Gastrocnemius medialis (tissue), 4 donors: ENCODE results near the gene GLCCI1. TPM values are rescaled to one million over a fixed set of nuclear protein-coding genes. Genes with fewer than 3 reads are reported as not detected.

Source experiments
- ATAC-seq, 2 donors: fragments of 150-250 bp; one replicate each; pipeline ENCODE4 v1.9.1; 2016
- DNase-seq, 2 donors: peaks; one replicate each; pipeline ENCODE4 v3.0.0-alpha.2; 2019
- H3K27ac ChIP-seq, 4 donors: fragments of 200-600 bp; sonication (generic); 1 replicate in 1 of 4; 2 replicates in 3 of 4; pipeline ENCODE4 v1.5.1; 2016 to 2018; ENCODE audit warnings: mild to moderate bottlenecking in 2 of 4, moderate library complexity in 1 of 4
- H3K27me3 ChIP-seq, 3 donors: fragments of 200-600 bp; sonication (generic) in 2 of 3; 1 replicate in 1 of 3; 2 replicates in 2 of 3; pipeline versions ENCODE4 v1.5.1 to v1.6.0; 2016 to 2019; ENCODE audit warnings: mild to moderate bottlenecking in 1 of 3, moderate library complexity in 1 of 3
- H3K36me3 ChIP-seq, 2 donors: fragments of 200-600 bp; sonication (generic) in 1 of 2; one replicate each; pipeline ENCODE4 v1.5.1; 2017 to 2018
- H3K4me1 ChIP-seq, 2 donors: fragments of 200-600 bp; sonication (generic) in 1 of 2; one replicate each; pipeline ENCODE4 v1.5.1; 2016 to 2017; ENCODE audit warnings: mild to moderate bottlenecking in 2 of 2
- H3K4me3 ChIP-seq, 4 donors: fragments of 200-600 bp; sonication (generic) in 3 of 4; 1 replicate in 1 of 4; 2 replicates in 3 of 4; pipeline ENCODE4 v1.5.1; 2016 to 2019; ENCODE audit warnings: mild to moderate bottlenecking in 2 of 4
- H3K9me3 ChIP-seq, 3 donors: fragments of 200-600 bp; sonication (generic) in 2 of 3; 1 replicate in 1 of 3; 2 replicates in 2 of 3; pipeline ENCODE4 v1.5.1; 2016 to 2019
- CTCF ChIP-seq, 5 experiments: fragments of 450-650 bp in 3 of 5; fragments of 200-600 bp in 2 of 5; sonication (generic) in 2 of 5; IDR thresholded peaks in 4 of 5; conservative IDR thresholded peaks in 1 of 5; 1 replicate in 4 of 5; 2 replicates in 1 of 5; pipeline ENCODE4 v1.5.1; 2016 to 2019; ENCODE audit warnings: antibody characterized with exemption in 5 of 5, mild to moderate bottlenecking in 3 of 5, moderate library complexity in 3 of 5
- POLR2A ChIP-seq, 2 donors: fragments of 450-650 bp; IDR thresholded peaks; one replicate each; pipeline ENCODE4 v1.6.1; 2017; ENCODE audit warnings: antibody characterized with exemption in 2 of 2, mild to moderate bottlenecking in 2 of 2, moderate library complexity in 2 of 2
- in situ Hi-C, 4 donors: fragments of 200-750 bp; cut with MboI; loops; one replicate each; pipeline versions ENCODE4 v1.15.0 to v1.8.0; 2017; ENCODE audit warnings: low sequenced_read_pairs in 4 of 4
- intact Hi-C: fragments of 100-400 bp; cut with DNase I; formaldehyde crosslinking; loops from one replicate; pipeline ENCODE4 v1.15.1; 2023; ENCODE audit warnings: low total_unique reads
- total RNA-seq, 4 donors: library from RNA; depleted of rRNA; stranded (reverse); fragments of >200 nt; gene quantifications; one replicate each; pipeline versions ENCODE4 v1.1.0 to v1.2.3, GENCODE V29; 2016

Gene GLCCI1
- total RNA-seq, 4 donors from 2014 or later, result 1.2 to 6.1 (median 2.6) TPM

GRCh38 chr7:8035647-8036518, 67.3 kb downstream of the GLCCI1 start:
- intact Hi-C loops (no loop called here), in situ Hi-C loops (no loop called here)
- Histone ChIP-seq H3K9me3 (no peaks in the 10 kb centered on the region), H3K4me1 (no peaks in the 10 kb centered on the region), H3K4me3 (no peak overlapping the region), H3K27me3 (no peaks in the 10 kb centered on the region), H3K27ac (no peak overlapping the region), H3K36me3 (no peaks in the 10 kb centered on the region)
- DNase-seq (no peak), ATAC-seq (peak in 1 of 2 donors; percentile 23)
- no peak for TF ChIP-seq CTCF (IDR thresholded peaks at IDR 0.05 in 4 of 5, conservative IDR thresholded peaks at IDR 0.05 in 1 of 5)
- TF ChIP-seq POLR2A (IDR thresholded peaks at IDR 0.05), result no peak

DNA sequence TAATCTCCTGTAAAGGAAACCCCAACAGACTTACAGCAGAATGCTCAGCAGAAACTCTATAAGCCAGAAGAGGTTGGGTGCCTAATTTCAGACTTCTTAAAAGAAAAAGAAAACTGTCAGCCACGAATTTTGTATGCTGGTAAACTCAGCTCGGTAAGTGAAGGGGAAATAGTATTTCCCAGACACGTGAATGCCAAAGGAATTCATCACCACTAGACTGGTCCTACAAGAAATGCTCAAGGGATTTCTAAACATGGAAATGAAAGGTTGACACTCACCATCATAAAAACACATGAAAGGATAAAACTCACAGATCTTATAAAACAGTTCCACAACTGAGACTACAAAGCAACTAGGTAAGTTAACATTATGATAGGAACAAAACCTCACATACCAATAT, 68.6 kb downstream of the GLCCI1 start:
- H3K36me3 ChIP-seq, result no peaks in the 10 kb centered on the region
- H3K27ac ChIP-seq, result no peak overlapping the region
- intact Hi-C loops (no loop called here), in situ Hi-C loops (no loop called here)
- no peaks in the 10 kb centered on the region for H3K27me3 ChIP-seq
- no peak for ATAC-seq
- H3K9me3 ChIP-seq, result no peaks in the 10 kb centered on the region
- no peak for DNase-seq
- H3K4me1 ChIP-seq, result no peaks in the 10 kb centered on the region
- H3K4me3 ChIP-seq, result no peak overlapping the region
- TF ChIP-seq CTCF (IDR thresholded peaks at IDR 0.05 in 4 of 5, conservative IDR thresholded peaks at IDR 0.05 in 1 of 5) (no peak), POLR2A (IDR thresholded peaks at IDR 0.05) (no peak)

GRCh38 chr7:8040768-8041369, 72.3 kb downstream of the GLCCI1 start:
- DNase-seq, result no peak
- ATAC-seq, result no peak
- Histone ChIP-seq H3K27ac (no peak overlapping the region), H3K4me3 (no peak overlapping the region), H3K36me3 (no peaks in the 10 kb centered on the region), H3K9me3 (no peaks in the 10 kb centered on the region), H3K27me3 (no peaks in the 10 kb centered on the region), H3K4me1 (no peaks in the 10 kb centered on the region)
- in situ Hi-C loops, result no loop called here
- intact Hi-C loops, result no loop called here
- no peak for TF ChIP-seq CTCF (IDR thresholded peaks at IDR 0.05 in 4 of 5, conservative IDR thresholded peaks at IDR 0.05 in 1 of 5)
- no peak for TF ChIP-seq POLR2A (IDR thresholded peaks at IDR 0.05)

DNA sequence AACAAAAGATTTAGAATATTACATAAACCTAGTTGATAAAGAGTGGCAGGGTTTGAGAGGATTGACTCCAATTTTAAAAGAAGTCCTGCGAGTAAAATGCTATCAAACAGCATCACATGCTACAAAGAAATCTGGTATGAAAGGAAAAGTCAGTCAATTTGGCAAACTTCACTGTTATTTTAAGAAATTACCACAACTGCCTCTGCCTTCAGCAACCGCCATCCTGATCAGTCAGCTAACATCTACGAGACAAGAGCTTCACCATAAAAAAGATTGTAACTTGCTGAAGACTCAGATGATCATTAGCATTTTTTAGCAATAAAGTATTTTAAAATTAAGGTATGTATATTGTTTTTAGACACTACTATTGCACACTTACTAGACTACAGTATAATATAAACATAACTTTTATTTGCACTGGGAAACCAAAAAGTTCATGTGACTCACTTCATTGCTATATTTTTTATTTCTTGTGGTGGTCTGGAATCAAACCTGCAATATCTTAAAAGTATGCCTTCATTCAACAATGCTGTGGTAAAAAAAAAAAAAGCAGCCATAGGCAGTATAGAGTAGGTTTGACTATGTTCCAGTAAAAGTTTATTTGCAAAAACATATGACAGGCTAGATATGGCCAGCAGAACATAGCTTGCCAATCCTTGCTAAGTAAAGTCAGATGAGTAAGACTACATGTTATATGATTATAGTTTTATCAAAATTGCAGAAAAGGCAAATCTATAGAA, 74.4 kb downstream of the GLCCI1 start:
- no peaks in the 10 kb centered on the region for H3K36me3 ChIP-seq
- intact Hi-C loops (no loop called here), in situ Hi-C loops (no loop called here)
- no peak overlapping the region for H3K27ac ChIP-seq
- no peaks in the 10 kb centered on the region for H3K4me1 ChIP-seq
- H3K9me3 ChIP-seq, result no peaks in the 10 kb centered on the region
- no peaks in the 10 kb centered on the region for H3K27me3 ChIP-seq
- no peak overlapping the region for H3K4me3 ChIP-seq
- no peak for DNase-seq
- no peak for TF ChIP-seq CTCF (IDR thresholded peaks at IDR 0.05 in 4 of 5, conservative IDR thresholded peaks at IDR 0.05 in 1 of 5)
- TF ChIP-seq POLR2A (IDR thresholded peaks at IDR 0.05), result no peak
- no peak for ATAC-seq
